GM18507 (cell line): ENCODE data around the gene SLC39A3.

Experiments used
- DNase-seq: peaks from one replicate; pipeline ENCODE4 v3.0.0; 2011; ENCODE audit warnings: low read depth; ENCODE audit not compliant: insufficient read length; ENCODE audit errors: extremely low spot score
- FAIRE-seq: peaks from 2 replicates; lab custom pipeline; 2011; peaks lifted over from hg19 to GRCh38; lab: Jason Lieb, UNC

The SLC39A3 gene

GRCh38 chr19:2770055-2771013 lies 30.5 kb upstream of the SLC39A3 start:
- FAIRE-seq (no peak), DNase-seq (no peak)

GRCh38 chr19:2769218-2769617 lies 29.4 kb upstream of the SLC39A3 start:
- DNase-seq (no peak), FAIRE-seq (no peak)

DNA sequence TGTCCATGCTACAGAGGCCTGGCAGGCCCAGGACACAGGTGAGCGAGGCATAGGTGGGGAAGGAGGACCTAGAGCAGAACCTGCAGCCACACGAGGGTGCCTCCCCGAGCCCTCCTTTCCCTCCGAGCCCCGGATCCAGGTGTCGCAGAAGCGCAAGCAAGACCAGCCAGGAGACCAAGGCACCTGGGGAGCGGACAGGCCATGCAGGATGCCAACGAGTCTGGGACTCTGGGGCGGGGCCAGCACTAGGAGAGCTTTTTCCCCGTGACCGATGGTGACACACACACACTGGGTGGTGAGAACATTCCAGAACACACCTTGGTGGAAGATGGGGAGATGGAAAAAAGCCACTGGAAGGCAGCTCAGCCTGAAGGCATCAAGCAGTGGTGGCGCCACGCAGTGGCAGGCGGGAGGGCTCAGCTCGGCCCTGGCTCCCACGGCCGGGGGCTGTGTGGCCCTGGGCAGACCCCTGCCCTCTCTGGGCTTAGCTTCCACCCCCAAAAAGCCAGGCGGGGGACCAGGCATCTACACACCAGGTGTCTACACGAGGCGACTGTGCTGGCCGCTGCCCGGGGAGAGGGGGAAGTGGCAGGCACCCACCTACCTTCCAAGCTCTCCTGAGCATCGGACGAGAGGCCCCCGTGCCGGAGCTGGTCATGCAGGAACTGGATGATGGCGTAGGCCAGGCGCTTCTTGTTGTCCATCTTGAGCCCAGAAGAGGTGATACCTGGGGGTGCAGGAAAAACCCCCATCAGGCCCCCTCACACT lies 28.7 kb upstream of the SLC39A3 start:
- no peak for FAIRE-seq
- no peak for DNase-seq

DNA sequence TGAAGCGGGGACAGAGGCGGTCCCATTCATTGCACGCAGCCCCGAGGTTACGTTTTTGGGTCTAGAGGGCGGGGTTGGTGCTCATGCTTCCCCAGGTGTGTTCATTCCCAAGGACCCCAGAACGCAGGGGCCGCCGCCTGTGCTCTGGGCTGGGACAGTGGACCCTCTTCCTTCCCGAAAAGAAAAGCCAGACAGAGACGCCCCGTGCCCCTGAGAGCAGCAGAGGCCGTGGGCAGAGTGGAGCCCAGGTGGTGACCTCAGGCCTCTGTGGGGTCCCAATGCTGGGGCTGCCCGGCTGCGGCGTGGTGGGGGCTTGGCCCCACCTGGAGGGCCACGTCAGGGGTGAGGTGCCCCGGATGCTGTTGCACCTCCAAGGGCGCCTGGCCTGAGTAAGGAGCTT lies 27.9 kb upstream of the SLC39A3 start:
- DNase-seq (no peak), FAIRE-seq (no peak)

GRCh38 chr19:2766594-2767372 lies 27.0 kb upstream of the SLC39A3 start:
- DNase-seq (no peak), FAIRE-seq (no peak)

DNA sequence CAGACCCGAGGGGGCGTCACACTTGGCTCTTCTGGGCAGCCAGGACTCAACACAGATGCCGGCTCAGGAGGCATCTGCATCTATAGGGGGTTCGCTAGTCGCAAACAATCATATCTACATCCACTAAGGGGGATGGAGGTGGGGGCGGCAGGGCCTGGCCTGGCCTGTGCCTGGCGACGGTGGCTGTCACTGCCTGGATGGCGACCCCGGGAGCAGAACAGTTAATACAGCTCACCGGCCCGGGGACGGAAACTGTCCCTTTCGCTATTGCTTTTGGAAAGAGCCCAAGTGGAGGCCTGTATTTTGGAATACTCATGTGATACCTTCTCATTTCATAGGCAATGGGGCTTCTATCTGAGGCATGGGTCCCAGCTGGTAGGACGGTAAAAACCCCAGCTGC lies 25.6 kb upstream of the SLC39A3 start:
- DNase-seq (no peak), FAIRE-seq (no peak)

DNA sequence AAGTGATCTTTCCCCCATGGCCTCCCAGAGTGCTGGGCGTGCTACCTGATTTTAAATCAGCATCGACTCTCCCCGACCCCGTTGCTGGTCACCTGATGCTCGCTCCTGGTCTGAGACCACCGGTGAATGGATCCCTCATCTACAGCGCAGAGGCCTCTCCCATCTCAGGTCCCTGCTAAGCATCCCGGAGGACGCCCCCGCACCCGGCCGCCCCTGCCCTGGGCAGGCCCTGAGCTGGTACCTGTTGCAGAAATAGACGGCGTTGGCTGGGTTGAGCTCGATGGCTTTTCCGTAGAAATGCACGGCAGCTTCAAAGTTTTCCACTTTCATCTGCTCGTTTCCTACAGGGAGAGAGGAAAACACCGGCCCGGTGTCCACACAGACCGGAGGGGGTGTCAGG lies 25.1 kb upstream of the SLC39A3 start:
- DNase-seq (no peak), FAIRE-seq (no peak)

DNA sequence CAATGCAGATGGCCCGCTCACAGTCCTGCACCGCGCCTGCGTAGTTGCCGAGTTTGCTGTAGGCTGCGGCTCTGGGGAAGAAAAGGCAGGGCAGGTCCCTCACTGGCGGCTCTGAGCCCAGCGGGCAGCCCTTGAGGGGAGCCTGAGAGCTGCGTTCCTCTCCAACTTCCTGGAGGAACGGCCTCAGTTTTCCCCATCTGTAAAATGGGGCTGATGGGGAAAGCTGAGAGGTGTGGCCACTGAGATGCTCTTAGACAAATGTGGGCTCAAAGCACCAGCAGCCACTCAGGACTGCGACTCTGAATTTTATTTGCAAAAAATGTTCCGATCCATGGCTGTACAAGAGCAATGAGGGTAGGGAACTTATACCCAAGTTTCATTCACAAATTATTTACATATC lies 23.9 kb upstream of the SLC39A3 start:
- DNase-seq (no peak), FAIRE-seq (no peak)

DNA sequence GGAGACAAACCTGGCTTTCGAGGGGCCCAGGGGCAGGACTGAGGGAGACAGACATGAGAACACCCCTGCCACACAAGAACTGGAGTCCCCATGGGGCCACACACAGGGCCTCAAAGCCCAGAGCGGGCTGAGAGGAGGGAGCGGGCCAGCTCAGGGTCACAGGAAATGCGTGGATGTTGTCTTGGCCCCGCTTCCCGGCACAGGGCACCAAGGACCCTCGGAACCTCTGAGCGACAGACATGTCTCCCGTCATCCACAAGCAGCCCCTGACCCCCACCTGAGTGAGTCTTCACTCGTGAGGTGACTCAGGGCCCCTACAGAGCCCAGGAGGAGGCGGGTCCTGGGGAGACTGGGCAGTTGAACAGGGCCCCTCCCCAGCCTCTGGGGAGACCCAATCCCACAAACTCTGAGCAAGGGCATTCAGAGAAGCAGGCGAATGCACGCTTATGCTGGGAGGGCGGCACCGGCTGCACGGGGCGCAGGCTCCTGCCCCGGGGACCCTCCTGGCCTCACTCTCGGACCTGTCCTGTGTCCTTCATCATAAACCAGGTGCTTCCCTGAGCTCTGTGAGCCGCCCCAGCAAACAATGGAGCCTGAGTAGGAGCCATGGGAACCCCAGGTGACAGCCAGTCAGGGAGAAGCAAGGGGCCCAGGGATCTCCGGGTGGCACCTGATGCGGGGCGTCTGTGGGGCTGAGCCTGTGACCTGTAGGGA lies 23.1 kb upstream of the SLC39A3 start:
- no peak for FAIRE-seq

GRCh38 chr19:2761876-2762782 lies 22.3 kb upstream of the SLC39A3 start:
- FAIRE-seq (no peak), DNase-seq (no peak)

More for the DNA sequence above, 23.1 kb upstream of the SLC39A3 start:
- DNase-seq, result no peak

DNA sequence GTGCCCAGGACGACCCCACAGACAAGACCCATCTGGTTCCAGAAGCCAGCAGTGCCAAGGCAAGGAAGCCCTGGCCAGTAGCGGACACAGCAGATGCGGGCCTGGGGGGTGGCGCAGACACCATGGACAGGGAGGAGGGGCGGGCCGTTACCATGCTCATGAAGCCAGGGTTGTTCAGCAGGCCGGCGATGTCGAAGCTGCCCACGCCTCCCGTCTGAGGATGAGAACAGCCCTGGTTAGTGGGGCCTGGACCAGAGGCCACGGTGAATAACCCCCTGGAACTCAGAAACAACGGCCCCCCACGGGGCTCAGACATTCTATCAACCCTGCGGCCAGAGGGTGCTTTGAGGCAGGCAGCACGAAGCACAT lies 21.5 kb upstream of the SLC39A3 start:
- DNase-seq (no peak), FAIRE-seq (no peak)

DNA sequence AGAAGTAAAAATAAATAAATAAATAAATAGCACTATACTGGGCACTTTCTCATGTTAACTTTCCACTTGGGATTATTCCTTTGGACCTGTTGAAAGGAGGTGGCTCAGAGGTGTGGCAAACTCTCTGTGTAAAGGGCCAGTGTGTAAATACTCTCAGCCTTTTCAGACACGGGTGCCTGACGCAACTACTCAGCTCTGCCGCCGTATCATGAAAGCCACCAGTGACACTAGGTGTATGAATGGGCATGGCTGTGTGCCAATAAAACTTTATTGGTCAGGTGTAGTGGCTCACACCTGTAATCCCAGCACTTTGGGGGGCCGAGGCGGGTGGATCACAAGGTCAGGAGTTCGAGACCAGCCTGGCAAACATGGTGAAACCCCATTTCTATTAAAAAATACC lies 20.1 kb upstream of the SLC39A3 start:
- no peak for DNase-seq
- FAIRE-seq, result no peak

- DNase-seq (no peak), FAIRE-seq (no peak)
These were observed 19.5 kb upstream of the SLC39A3 start for GRCh38 chr19:2759362-2759761.

DNA sequence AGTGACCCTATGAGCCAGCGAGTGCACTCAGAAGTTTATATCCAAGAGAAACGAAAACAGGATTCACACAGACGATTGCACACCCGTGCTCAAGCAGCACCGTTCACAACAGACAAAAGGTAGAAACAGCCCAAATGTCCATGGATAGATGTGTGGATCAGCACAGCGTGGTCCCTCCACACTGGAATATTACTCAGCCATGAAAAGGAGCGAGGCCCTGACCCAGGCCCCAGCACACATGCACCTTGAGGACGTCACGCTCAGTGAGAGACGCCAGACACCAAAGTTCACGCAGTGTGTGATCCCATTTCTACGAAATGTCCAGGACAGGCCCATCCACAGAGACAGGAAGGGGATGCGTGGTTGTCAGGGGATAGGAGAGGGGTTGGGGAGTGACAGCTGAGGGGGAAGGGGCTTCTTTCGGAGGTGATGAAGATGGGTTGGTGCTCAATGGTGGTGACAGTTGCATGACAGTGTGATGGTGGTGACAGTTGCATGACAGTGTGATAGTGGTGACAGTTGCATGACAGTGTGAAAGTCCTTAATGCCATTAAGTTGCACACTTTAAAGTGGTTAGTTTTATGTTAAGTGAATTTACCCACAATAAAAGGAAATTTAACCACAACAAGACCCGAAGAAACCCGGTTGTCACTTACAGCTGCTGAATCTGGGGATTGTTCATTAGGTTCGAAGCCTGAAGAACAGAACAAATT lies 18.9 kb upstream of the SLC39A3 start:
- DNase-seq (no peak), FAIRE-seq (no peak)

DNA sequence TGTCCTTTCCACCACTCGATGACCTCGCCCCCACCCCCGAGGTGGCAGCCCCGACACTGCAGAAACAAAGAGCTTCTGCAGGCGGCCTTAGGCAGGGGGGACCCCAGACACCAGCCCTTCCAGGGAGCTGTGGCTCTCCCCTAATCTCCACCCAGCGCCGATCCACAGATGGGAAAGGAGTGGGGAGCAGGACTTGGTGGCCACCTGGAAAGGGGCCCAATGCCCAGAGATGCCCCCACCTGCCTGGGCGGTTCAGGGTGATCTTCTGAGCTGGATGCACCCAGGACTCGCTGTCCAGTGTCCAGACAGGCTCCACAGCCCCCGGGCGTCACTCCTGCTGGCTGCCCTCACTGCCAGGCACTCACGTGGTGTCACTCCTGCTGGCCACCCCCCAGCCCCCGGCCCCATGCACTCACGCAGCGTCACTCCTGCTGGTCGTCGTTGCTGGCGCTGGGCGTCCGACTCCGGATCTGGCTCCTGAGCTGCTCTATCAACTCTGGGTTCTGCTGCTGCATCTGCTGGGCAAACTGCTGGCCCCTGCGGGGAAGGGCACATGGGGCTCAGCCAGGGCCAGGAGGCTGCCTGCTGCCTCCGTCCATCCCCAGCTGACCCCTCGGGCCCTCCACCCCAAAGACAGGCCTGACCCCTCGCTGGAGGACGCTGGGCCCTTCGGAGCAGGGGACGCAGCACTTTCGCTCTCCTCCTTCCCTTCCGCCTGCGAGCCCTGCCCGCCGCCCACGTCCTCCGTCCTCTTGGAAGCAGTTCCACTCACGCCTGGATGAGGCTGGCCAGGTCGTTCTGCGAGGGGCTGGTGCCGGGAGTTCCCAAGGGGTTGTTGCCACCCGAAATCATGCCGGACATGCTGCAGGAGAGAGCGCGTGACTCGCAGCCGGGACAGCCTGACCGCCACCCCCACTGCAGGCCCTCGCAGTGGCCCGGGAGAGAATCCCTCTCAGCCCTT lies 17.4 kb upstream of the SLC39A3 start:
- DNase-seq, result no peak
- no peak for FAIRE-seq

- DNase-seq (no peak), FAIRE-seq (no peak)
These were observed 16.7 kb upstream of the SLC39A3 start for GRCh38 chr19:2756477-2756876.

GRCh38 chr19:2755811-2756210 lies 16.0 kb upstream of the SLC39A3 start:
- FAIRE-seq, result no peak
- no peak for DNase-seq
